Lower lobe of right lung (tissue), 2 donors: ENCODE data around the gene NEBL. TPM values are rescaled to one million over a fixed set of nuclear protein-coding genes. Genes with fewer than 3 reads are reported as not detected.

Experiments used
- ATAC-seq, 2 donors: fragments of 200-7000 bp; cut with Tn5 transposase; one replicate each; pipeline ENCODE4 v1.9.1; 2020 to 2022; ENCODE audit warnings: mild to moderate bottlenecking in 2 of 2, moderate library complexity in 2 of 2
- DNase-seq: peaks from one replicate; pipeline ENCODE4 v3.0.0-alpha.2; 2020
- H3K27ac ChIP-seq: fragments of 200-600 bp; one replicate; pipeline ENCODE4 v1.8.0; 2022
- H3K27me3 ChIP-seq: fragments of 200-600 bp; one replicate; pipeline ENCODE4 v1.8.0; 2022; ENCODE audit warnings: low read depth
- H3K36me3 ChIP-seq: fragments of 200-600 bp; one replicate; pipeline ENCODE4 v1.8.0; 2022; ENCODE audit warnings: mild to moderate bottlenecking
- H3K4me1 ChIP-seq: fragments of 200-600 bp; one replicate; pipeline ENCODE4 v1.8.0; 2022
- H3K4me3 ChIP-seq: fragments of 200-600 bp; one replicate; pipeline ENCODE4 v1.8.0; 2022; ENCODE audit warnings: mild to moderate bottlenecking
- H3K9me3 ChIP-seq: fragments of 200-600 bp; one replicate; pipeline ENCODE4 v1.8.0; 2022
- intact Hi-C: fragments of 100-400 bp; cut with DNase I; formaldehyde crosslinking; loops from one replicate; pipeline ENCODE4 v1.11.0; 2022
- total RNA-seq: library from RNA; stranded (reverse); fragmentation: NEBNext Ultra II Directional; extraction: Animal tissue kit (Norgen Biotek cat#: 25700); gene quantifications from one replicate; pipeline ENCODE4 v1.2.1, GENCODE V29; 2021
- TF ChIP-seq, protein P1 (sequence below): fragments of 200-600 bp; IDR thresholded peaks from one replicate; pipeline ENCODE4 v1.8.0; 2022; ENCODE audit warnings: antibody characterized with exemption, mild to moderate bottlenecking
- donor health status: DM: no; HTN: yes; CAD: no; lungs with severe emphysema.

NEBL gene
- total RNA-seq, 1 donor from 2014 or later: 96.4 TPM

DNA sequence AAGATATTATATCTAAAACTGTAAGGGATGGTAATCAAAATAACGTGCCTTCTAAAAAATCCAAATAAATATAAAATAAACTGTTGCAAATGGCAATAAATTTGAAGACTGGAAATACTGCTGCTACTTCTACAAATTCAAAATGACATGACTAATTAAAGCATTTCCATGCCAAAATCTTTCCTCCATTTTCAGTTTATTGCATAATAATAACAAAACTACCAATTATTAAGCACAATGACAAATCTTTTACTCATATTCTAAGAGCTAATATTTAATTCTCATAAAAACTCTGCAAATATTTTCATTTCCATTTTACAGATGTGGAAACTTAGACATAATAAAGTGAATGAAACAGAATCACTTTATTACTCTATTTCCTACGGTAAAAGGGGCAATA, 38.8 kb upstream of the NEBL start:
- Histone ChIP-seq H3K36me3 (no peaks in the 10 kb centered on the region), H3K4me1 (no peaks in the 10 kb centered on the region), H3K27me3 (no peaks in the 10 kb centered on the region), H3K9me3 (no peaks in the 10 kb centered on the region), H3K4me3 (no peak overlapping the region), H3K27ac (no peak overlapping the region)
- intact Hi-C loops: no loop called here
- no peak for DNase-seq
- TF ChIP-seq, protein P1, sequence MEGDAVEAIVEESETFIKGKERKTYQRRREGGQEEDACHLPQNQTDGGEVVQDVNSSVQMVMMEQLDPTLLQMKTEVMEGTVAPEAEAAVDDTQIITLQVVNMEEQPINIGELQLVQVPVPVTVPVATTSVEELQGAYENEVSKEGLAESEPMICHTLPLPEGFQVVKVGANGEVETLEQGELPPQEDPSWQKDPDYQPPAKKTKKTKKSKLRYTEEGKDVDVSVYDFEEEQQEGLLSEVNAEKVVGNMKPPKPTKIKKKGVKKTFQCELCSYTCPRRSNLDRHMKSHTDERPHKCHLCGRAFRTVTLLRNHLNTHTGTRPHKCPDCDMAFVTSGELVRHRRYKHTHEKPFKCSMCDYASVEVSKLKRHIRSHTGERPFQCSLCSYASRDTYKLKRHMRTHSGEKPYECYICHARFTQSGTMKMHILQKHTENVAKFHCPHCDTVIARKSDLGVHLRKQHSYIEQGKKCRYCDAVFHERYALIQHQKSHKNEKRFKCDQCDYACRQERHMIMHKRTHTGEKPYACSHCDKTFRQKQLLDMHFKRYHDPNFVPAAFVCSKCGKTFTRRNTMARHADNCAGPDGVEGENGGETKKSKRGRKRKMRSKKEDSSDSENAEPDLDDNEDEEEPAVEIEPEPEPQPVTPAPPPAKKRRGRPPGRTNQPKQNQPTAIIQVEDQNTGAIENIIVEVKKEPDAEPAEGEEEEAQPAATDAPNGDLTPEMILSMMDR: no peak
- ATAC-seq: no peak

DNA sequence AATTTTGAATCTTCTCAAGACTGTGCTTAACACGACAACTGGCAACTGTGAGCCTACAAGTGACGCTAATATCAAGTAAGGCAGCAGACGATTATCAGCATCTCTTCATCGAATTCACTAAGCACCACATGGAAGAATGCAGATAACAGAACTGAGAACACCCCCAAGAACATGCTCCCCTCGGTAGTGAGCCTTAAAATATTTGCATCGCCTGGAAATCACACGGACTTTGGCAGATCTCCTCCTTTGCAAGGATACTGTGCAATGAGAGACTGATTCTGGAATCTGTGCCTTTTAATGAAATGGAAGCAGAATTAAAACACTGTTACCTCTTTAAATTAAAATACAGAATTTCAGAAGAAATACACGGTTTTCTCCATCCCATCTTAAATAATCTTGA, 38.2 kb upstream of the NEBL start:
- intact Hi-C loops: no loop called here
- DNase-seq: no peak
- TF ChIP-seq, protein P1: no peak

DNA sequence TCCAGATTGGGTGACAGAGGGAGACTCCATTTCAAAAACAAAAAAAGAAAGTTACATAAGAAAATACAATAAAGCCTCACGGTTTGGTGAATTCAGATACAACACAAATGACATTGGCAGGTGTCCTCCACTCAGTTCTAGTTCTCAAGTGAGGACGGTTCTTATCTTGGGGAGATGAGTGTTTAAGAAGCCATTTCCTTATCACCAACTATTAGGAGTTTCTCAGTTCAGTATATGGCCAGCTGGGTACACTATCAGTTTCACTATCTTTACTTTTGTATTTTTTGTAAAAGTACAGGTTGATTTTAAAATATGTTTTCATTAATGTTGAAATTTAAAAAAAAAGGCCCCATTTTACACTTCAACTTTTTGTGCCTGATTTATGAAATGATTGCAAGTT, 36.6 kb upstream of the NEBL start:
- Histone ChIP-seq H3K9me3 (no peaks in the 10 kb centered on the region), H3K36me3 (no peaks in the 10 kb centered on the region), H3K4me3 (no peak overlapping the region), H3K27ac (no peak overlapping the region), H3K4me1 (no peaks in the 10 kb centered on the region), H3K27me3 (no peaks in the 10 kb centered on the region)
- DNase-seq: no peak
- TF ChIP-seq, protein P1: no peak
- ATAC-seq: no peak
- intact Hi-C loops: no loop called here

More for the DNA sequence above, 38.2 kb upstream of the NEBL start:
- Histone ChIP-seq H3K9me3 (no peaks in the 10 kb centered on the region), H3K27me3 (no peaks in the 10 kb centered on the region), H3K4me1 (no peaks in the 10 kb centered on the region), H3K4me3 (no peak overlapping the region), H3K36me3 (no peaks in the 10 kb centered on the region), H3K27ac (no peak overlapping the region)
- no peak for ATAC-seq

DNA sequence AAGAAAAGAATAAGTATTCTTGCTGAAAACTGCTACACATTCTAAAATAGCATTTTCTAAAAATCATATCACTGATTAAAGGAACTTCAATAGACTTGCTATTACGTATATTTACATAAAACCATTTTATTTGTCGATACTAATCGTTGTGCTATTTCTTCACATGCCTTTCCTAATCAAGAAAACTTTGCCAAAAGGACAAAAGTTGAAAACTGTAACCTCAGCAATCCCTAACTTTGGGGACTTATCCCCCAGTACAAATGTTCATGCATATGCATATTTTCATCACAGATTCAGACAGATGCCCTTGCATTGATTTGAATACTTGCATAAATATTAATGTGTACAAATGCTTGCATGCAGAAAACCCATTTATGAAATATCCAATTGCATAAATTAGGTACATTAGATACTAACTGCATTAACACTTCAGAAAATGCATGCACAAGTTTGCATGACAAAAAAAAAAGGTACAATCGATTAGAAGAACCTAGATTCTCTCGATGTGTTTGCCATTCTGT, 35.6 kb upstream of the NEBL start:
- intact Hi-C loops: no loop called here
- no peaks in the 10 kb centered on the region for H3K36me3 ChIP-seq
- H3K27ac ChIP-seq: no peak overlapping the region
- no peak overlapping the region for H3K4me3 ChIP-seq
- TF ChIP-seq, protein P1: no peak
- no peaks in the 10 kb centered on the region for H3K4me1 ChIP-seq
- H3K27me3 ChIP-seq: no peaks in the 10 kb centered on the region
- no peaks in the 10 kb centered on the region for H3K9me3 ChIP-seq
- no peak for ATAC-seq
- no peak for DNase-seq

- DNase-seq (no peak), ATAC-seq (peak in 1 of 2 donors; percentile 11)
- H3K9me3 ChIP-seq: no peaks in the 10 kb centered on the region
- H3K27ac ChIP-seq: no peak overlapping the region
- no peaks in the 10 kb centered on the region for H3K27me3 ChIP-seq
- intact Hi-C loops: no loop called here
- H3K4me3 ChIP-seq: no peak overlapping the region
- TF ChIP-seq, protein P1: no peak
- no peaks in the 10 kb centered on the region for H3K36me3 ChIP-seq
- H3K4me1 ChIP-seq: no peaks in the 10 kb centered on the region
Measured at GRCh38 chr10:20931156-20931795, 34.2 kb upstream of the NEBL start.
